ENCODE data around the gene LAMC3. TPM values are rescaled to one million over a fixed set of nuclear protein-coding genes. Genes with fewer than 3 reads are reported as not detected.

Gene LAMC3
- total RNA-seq, 2 experiments from 2014 or later, result not detected

- POLR2A ChIA-PET, result no interaction called here
- Mint-ChIP-seq H3K36me3 (ENCODE audit: low read depth) (no peaks in the 10 kb centered on the region), H3K4me3 (no peak overlapping the region), H3K27ac (no peak overlapping the region), H3K27me3 (ENCODE audit: low read depth) (peaks cover 13% of the 10 kb centered on the region), H3K9me3 (ENCODE audit: insufficient read depth) (no peaks in the 10 kb centered on the region), H3K4me1 (ENCODE audit: low read depth) (peaks cover 5% of the 10 kb centered on the region)
- DNase-seq (no peak), ATAC-seq (no peak)
- CTCF ChIA-PET, result interaction anchor here (0.6 kb wide), 1 partner anchor 315 kb away, joined by 3 read pairs; no protein-coding TSS in a partner anchor
These were observed 1.7 kb downstream of the LAMC3 start for GRCh38 chr9:131010482-131011273.

- ChIA-PET CTCF (no interaction called here), POLR2A (no interaction called here)
- ATAC-seq, result no peak
- Mint-ChIP-seq H3K36me3 (ENCODE audit: low read depth) (no peaks in the 10 kb centered on the region), H3K27me3 (ENCODE audit: low read depth) (peaks cover 13% of the 10 kb centered on the region), H3K4me1 (ENCODE audit: low read depth) (peaks cover 5% of the 10 kb centered on the region), H3K27ac (no peak overlapping the region), H3K9me3 (ENCODE audit: insufficient read depth) (no peaks in the 10 kb centered on the region), H3K4me3 (no peak overlapping the region)
- no peak for DNase-seq
These were observed 2.5 kb downstream of the LAMC3 start for GRCh38 chr9:131011274-131012022.

GRCh38 chr9:131012023-131012334 lies 3.0 kb downstream of the LAMC3 start:
- peaks cover 5% of the 10 kb centered on the region for H3K4me1 Mint-ChIP-seq (ENCODE audit: low read depth)
- H3K27ac Mint-ChIP-seq, result no peak overlapping the region
- no peaks in the 10 kb centered on the region for H3K36me3 Mint-ChIP-seq (ENCODE audit: low read depth)
- peaks cover 13% of the 10 kb centered on the region for H3K27me3 Mint-ChIP-seq (ENCODE audit: low read depth)
- POLR2A ChIA-PET, result no interaction called here
- ATAC-seq (no peak), DNase-seq (no peak)
- H3K4me3 Mint-ChIP-seq, result no peak overlapping the region
- H3K9me3 Mint-ChIP-seq (ENCODE audit: insufficient read depth), result no peaks in the 10 kb centered on the region
- CTCF ChIA-PET, result no interaction called here

GRCh38 chr9:131012396-131012917 lies 3.5 kb downstream of the LAMC3 start:
- Mint-ChIP-seq H3K9me3 (ENCODE audit: insufficient read depth) (no peaks in the 10 kb centered on the region), H3K27ac (no peak overlapping the region), H3K4me3 (no peak overlapping the region), H3K36me3 (ENCODE audit: low read depth) (no peaks in the 10 kb centered on the region), H3K4me1 (ENCODE audit: low read depth) (peaks cover 5% of the 10 kb centered on the region), H3K27me3 (ENCODE audit: low read depth) (peaks cover 13% of the 10 kb centered on the region)
- CTCF ChIA-PET, result no interaction called here
- POLR2A ChIA-PET, result no interaction called here
- ATAC-seq, result no peak
- no peak for DNase-seq

- no peak for DNase-seq
- ChIA-PET CTCF (no interaction called here), POLR2A (no interaction called here)
- no peaks in the 10 kb centered on the region for H3K36me3 Mint-ChIP-seq (ENCODE audit: low read depth)
- no peak for ATAC-seq
- no peaks in the 10 kb centered on the region for H3K9me3 Mint-ChIP-seq (ENCODE audit: insufficient read depth)
- peaks cover 13% of the 10 kb centered on the region for H3K27me3 Mint-ChIP-seq (ENCODE audit: low read depth)
- H3K4me1 Mint-ChIP-seq (ENCODE audit: low read depth), result peaks cover 5% of the 10 kb centered on the region
- H3K27ac Mint-ChIP-seq, result no peak overlapping the region
- H3K4me3 Mint-ChIP-seq, result no peak overlapping the region
These were observed 4.2 kb downstream of the LAMC3 start for GRCh38 chr9:131013015-131013755.

- no peaks in the 10 kb centered on the region for H3K36me3 Mint-ChIP-seq (ENCODE audit: low read depth)
- no peak overlapping the region for H3K4me3 Mint-ChIP-seq
- H3K27me3 Mint-ChIP-seq (ENCODE audit: low read depth), result peaks cover 7% of the 10 kb centered on the region
- ChIA-PET POLR2A (no interaction called here), CTCF (no interaction called here)
- DNase-seq (no peak), ATAC-seq (no peak)
- peaks cover 3% of the 10 kb centered on the region for H3K4me1 Mint-ChIP-seq (ENCODE audit: low read depth)
- peak overlapping the region; percentile 19 for H3K27ac Mint-ChIP-seq
- no peaks in the 10 kb centered on the region for H3K9me3 Mint-ChIP-seq (ENCODE audit: insufficient read depth)
These were observed 5.0 kb downstream of the LAMC3 start for GRCh38 chr9:131013771-131014676.

- H3K9me3 Mint-ChIP-seq (ENCODE audit: insufficient read depth), result no peaks in the 10 kb centered on the region
- POLR2A ChIA-PET, result no interaction called here
- no peak overlapping the region for H3K4me3 Mint-ChIP-seq
- H3K4me1 Mint-ChIP-seq (ENCODE audit: low read depth), result no peaks in the 10 kb centered on the region
- DNase-seq (no peak), ATAC-seq (no peak)
- no peak overlapping the region for H3K27ac Mint-ChIP-seq
- CTCF ChIA-PET, result no interaction called here
- peaks cover 5% of the 10 kb centered on the region for H3K27me3 Mint-ChIP-seq (ENCODE audit: low read depth)
- no peaks in the 10 kb centered on the region for H3K36me3 Mint-ChIP-seq (ENCODE audit: low read depth)
These were observed 6.1 kb downstream of the LAMC3 start for GRCh38 chr9:131015112-131015511.

GRCh38 chr9:131015876-131016397 lies 7.0 kb downstream of the LAMC3 start:
- ATAC-seq, result no peak
- Mint-ChIP-seq H3K27ac (no peak overlapping the region), H3K4me1 (ENCODE audit: low read depth) (no peaks in the 10 kb centered on the region), H3K9me3 (ENCODE audit: insufficient read depth) (no peaks in the 10 kb centered on the region), H3K4me3 (no peak overlapping the region), H3K27me3 (ENCODE audit: low read depth) (peaks cover 1% of the 10 kb centered on the region), H3K36me3 (ENCODE audit: low read depth) (no peaks in the 10 kb centered on the region)
- ChIA-PET CTCF (no interaction called here), POLR2A (no interaction called here)
- no peak for DNase-seq

- CTCF ChIA-PET, result no interaction called here
- no peaks in the 10 kb centered on the region for H3K27me3 Mint-ChIP-seq (ENCODE audit: low read depth)
- H3K27ac Mint-ChIP-seq, result no peak overlapping the region
- DNase-seq (no peak), ATAC-seq (no peak)
- no peak overlapping the region for H3K4me3 Mint-ChIP-seq
- H3K36me3 Mint-ChIP-seq (ENCODE audit: low read depth), result no peaks in the 10 kb centered on the region
- POLR2A ChIA-PET, result no interaction called here
- H3K9me3 Mint-ChIP-seq (ENCODE audit: insufficient read depth), result no peaks in the 10 kb centered on the region
- H3K4me1 Mint-ChIP-seq (ENCODE audit: low read depth), result no peaks in the 10 kb centered on the region
These were observed 8.1 kb downstream of the LAMC3 start for GRCh38 chr9:131017067-131017466.

GRCh38 chr9:131018621-131019020 lies 9.6 kb downstream of the LAMC3 start:
- Mint-ChIP-seq H3K27me3 (ENCODE audit: low read depth) (peaks cover 4% of the 10 kb centered on the region), H3K9me3 (ENCODE audit: insufficient read depth) (no peaks in the 10 kb centered on the region), H3K27ac (no peak overlapping the region), H3K4me1 (ENCODE audit: low read depth) (peaks cover 2% of the 10 kb centered on the region), H3K4me3 (no peak overlapping the region), H3K36me3 (ENCODE audit: low read depth) (no peaks in the 10 kb centered on the region)
- no peak for DNase-seq
- CTCF ChIA-PET, result no interaction called here
- ATAC-seq, result no peak
- POLR2A ChIA-PET, result no interaction called here
